Measurements from ENCODE around the gene ANAPC10.
"Not testable (repeated sequence)": the region's sequence is repeated elsewhere in the genome, so short reads cannot be mapped to it uniquely, and the experiment has no call there.

Gene ANAPC10

DNA sequence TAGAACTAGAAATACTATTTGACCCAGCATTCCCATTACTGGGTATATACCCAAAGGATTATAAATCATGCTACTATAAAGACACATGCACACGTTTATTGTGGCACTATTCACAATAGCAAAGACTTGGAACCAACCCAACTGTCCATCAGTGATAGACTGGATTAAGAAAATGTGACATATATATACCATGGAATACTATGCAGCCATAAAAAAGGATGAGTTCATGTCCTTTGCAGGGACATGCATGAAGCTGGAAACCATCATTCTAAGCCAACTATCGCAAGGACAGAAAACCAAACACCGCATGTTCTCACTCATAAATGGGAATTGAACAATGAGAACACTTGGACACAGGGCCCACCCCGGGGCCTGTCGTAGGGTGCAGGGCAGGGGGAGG is 97.3 kb downstream of the ANAPC10 start:
- not testable (repeated sequence) for DNase-seq

DNA sequence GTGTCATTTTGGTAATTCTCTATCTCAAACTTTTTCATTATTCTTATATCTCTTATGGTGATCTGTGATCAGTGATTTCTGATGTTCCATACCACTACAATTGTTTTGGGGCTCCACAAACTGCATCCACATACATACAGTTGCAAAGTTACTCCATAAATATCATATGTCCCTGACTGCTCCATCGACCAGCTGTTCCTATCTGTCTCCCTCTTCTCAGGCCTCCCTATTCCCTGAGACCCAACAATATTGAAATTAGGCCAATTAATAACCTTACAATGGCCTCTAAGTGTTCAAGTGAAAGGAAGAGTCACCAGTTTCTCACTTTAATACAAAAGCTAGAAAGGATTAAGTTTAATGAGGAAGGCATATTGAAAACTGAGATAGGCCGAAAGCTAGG is 108.7 kb downstream of the ANAPC10 start:
- DNase-seq, result no peak

DNA sequence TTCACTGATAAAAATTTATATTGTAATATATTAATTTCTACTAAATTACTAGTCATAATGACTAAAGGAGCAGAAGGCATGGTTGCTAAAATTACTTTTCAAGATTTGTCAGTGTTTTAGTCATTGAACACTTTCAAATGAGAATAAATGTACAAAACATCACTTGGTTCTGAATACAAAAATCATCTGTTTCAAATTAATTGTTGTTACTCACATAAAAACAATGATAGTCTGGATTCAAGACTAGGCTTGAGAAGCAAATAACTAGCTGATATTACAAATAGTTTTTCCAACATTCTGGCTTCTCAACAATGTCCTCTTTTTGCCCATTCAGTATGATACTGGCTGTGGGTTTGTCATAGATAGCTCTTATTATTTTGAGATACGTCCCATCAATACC is 112.5 kb downstream of the ANAPC10 start:
- DNase-seq, result no peak

DNA sequence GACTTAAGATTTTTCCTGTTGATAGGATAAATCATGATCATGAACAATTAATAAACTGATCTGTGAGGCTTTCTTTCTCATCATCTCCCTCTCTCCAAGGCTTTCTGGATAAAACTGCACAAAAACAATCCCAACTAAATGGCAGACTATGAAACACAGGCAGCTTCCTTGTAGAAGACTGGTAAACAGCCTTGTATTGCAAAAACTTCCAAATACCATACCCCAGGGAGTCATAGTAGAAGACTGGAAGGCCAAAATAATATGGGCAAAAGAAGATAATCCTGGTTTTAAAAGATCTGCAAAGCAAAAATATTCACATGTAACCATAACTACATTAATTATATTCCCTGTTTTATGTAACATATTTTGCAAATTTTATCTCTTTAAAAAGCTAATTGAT is 113.0 kb downstream of the ANAPC10 start:
- no peak for DNase-seq

DNA sequence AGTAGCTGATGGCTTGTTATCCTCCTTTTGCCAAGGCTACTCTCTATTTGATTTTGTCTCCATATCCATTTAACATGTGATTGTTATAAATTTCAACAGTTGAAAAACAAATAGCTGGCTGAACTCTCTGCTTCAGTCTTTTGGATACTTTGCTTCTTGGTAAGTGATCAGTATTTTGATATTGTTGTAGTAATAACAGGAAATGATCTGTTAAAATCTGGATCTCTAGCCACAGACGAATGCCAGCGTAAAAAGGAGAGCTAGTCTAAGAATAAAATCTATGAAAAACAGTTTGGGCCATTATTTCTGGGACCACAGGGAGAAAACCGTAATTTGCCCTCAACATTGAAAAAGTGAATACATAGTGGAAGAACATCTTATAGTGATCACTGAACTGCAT is 113.8 kb downstream of the ANAPC10 start:
- DNase-seq, result no peak

DNA sequence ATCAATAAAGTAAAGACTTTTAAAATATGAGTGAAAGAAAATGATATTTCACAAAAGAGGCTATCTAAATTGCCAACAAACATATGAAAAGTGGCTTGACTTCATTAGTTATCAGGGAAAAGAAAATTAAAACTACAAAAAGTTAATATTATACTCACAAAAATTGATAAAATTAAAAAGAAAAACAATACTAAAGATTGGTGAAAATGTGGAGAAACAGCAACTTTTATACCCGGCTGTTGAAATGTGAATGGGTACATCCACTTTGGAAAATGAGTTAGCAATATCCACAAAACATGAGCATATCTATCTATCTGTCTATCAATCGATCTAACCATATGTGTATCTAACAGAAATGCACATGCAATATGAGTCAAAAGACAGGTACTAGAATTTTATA is 122.3 kb downstream of the ANAPC10 start:
- DNase-seq, result no peak

DNA sequence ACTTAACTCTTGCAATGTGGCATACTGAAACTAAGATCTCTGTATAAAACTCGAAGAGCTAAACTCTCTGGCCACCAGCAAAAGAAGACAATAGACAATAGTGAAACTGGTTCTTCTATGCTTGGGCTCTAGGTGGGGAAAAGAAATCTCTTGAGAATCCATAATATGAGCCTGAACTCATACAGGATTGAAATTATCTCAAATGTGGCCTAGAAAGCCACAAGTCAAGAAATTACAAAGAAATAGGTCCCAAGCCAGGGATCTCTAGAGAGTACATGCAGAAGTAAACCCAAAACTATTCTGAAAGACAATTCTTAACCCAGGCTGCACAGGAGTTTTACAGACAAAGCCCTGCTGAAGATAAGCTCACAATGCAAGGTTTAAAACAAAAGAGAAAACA is 127.4 kb downstream of the ANAPC10 start:
- DNase-seq, result no peak

DNA sequence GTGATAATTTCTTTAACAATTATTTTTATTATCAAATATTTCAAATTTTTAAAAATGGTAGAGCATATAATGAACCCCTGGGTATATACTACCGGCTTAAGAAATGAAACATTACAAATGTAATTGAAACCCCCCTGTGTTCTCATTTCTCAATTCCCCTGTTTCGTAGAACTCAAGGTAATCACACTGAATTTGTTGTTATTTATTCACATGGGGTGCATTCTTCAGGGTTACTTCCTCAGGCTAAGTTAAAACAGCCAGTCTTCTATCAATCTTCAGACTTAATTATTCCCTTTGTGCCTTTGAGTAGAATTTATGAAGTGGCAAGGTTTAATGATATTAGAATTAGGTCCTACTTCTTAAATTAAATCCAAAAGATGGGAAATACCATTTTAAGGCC is 128.2 kb downstream of the ANAPC10 start:
- DNase-seq, result no peak

DNA sequence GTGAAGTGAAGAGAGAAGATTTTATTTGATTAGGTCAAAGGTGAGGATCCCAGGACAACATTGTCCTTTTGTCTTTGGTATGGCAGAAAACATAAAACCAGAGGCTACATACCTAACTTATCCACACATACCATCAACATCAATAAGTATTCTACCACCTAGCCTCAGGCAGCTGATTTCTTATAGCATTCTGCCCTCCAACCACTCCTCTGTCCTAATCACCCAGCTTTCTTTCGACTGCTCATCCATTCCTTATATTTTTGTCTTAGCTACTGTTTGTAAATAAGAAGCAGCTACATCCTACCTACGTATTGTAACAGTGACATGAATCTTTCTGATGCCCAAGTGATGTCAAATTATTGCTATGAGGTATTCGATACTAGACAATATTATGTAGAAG is 129.4 kb downstream of the ANAPC10 start:
- DNase-seq, result no peak

DNA sequence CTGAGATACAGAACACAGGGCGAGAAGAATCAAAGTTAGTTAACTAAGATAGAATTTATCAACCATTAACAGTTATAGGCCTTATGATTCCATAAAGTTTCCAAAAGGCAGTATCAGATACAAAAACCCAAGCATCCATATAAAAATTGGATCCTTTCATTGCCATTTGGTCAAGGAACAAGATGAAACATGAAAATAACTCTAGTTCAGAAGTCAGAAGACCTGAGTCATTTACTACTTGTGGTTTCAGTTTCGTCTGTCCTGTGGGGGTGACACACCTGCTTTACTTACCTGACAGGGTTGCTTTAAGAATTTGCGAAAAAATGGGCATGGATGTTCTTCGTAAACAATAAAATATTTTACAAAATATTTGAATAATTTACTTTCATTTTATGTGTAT is 130.8 kb downstream of the ANAPC10 start:
- DNase-seq, result no peak

DNA sequence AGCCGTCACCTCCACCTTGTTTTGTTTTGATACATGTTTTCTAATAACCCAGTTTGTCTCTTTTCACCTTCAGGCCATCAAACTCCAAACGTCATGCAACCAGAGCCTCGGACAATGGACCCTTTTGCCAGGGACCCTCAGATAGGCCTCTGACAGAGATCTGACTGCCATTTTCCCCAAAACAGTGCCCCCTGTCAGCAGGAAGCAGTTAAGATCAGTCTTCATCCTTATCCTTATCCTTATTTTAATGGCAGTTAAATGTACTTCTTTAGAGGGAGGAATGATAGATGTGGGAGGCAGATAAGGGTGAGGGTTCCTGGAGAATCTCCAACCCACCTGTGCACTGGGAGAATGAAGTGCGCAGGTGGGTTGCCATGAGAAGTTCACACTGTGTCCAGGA is 135.7 kb downstream of the ANAPC10 start:
- DNase-seq, result no peak

DNA sequence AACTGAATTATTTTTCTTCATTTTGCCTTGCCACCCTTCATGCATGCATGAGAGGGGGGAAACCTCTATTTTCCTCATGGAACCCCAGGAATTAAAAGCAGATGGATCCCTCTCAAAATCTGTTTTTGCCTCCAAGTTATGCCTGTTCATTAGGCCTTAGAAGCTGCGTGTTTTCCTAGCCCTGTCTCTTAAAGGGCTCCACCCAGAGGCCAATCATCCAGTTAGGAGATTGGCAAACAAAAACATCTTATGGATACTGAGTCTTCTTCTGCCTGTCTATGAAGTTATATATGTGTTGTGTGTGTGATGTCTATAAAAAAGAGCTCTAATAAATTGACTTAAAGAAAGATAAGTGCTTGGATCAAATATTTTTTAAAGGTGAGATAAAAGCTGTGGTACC is 142.9 kb downstream of the ANAPC10 start:
- no peak for DNase-seq

DNA sequence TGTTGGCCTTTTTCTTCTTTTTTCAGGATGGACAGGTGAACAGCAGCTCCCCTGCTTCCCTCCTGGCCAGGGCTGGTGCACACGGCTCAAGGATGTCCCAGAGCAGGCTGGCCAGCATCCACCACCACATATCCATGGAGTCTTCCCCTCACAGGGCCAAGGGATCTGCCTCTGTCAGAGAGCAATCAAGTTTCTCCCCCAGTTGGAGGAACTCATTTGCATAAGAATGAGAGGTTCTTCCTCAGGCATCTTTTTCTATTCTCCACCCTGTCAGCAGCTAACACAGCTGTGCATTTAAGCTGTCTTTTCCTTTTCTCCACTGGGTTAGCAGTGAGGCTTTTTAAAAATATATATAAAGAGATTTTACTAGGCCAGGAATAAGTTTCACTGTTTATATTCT is 143.8 kb downstream of the ANAPC10 start:
- no peak for DNase-seq

DNA sequence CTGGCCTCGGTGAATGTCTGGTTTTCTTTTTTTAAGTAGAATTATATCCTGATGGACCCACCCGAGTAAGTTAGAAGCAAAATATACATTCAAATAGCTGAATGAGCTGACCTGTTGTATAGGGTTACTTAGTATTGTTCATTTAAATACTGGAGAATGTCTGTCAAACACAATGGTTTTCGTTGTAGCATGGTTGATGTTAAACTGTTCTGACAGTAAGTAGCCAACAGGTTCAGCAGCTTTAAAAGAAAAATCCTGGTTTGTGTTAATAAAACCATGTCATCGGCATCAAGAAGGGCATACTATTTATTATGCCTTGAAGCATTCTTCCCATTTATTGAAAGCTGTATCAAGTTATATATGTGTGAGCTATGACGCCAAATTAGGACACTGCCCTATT is 149.6 kb downstream of the ANAPC10 start:
- no peak for DNase-seq

DNA sequence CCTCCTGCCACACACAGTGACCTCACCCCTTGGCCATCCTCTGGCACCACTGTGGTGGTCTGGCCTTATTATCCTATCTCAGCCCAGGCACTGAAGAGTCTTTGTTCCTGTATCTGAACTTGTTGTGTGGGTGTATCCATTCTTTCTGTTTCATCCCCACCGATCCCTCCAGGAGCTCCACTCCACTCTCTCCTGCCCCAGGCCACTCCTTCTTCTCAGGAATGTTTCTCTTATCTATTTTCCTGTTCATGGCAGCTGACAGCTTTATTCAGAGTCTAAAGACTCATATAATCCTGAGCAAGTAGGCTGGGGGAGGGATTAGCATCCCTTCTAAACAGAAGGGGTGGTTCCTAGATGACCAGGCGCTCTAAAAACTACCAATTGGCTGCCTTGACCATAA is 150.0 kb downstream of the ANAPC10 start:
- no peak for DNase-seq

Measured in NCI-H1694 (cell line).